NCI-H128 (cell line): ENCODE results near the gene COL12A1.

Experiments
- DNase-seq: peaks from one replicate; lab custom pipeline; 2025; ENCODE audit not compliant: unreplicated experiment; lab: John Stamatoyannopoulos, UW

COL12A1 gene

DNA sequence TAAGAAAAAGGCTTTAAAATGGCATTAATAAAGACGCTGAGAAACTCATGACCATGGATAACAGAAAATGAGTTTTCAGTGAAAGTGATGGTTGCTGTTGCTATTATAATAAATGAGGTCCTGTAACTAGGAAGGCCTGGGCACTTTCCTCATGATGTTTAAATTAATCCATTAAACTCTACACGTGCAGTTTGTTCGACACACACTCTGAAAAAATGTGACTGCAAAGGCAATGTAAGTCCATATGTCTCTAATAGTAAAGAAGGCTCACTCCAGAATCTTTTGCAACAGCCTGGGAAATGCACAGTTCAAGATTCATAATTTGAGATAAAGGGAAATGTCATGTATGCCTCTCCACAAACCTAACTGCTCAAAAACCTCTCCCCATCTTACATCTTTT is 153.4 kb downstream of the COL12A1 start:
- DNase-seq: no peak

DNA sequence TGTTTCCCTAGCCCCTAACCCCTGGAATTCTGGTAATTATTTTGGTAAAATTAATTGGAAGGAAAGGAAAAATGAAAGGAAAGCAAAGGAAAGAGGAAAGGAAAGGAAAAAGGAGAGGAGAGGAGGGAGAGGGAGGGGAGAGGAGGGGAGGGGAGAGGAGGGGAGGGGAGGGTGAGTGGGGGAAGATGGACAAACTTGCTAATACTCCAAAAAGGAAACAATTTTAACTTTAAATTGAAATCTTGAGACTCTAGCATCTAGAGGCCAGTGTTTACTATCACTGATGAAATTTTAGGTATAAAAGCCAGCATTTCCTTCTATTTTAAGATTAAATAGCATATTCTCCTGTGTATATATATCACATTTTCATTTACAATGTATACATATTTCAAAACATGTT is 156.5 kb downstream of the COL12A1 start:
- DNase-seq: no peak

- DNase-seq: no peak
Measured at GRCh38 chr6:75044846-75045245, 161.0 kb downstream of the COL12A1 start.

- DNase-seq: no peak
Measured at GRCh38 chr6:75041381-75041780, 164.5 kb downstream of the COL12A1 start.
